GM04504 (cell line): Measurements from ENCODE around the gene LETM1.

Experiments
- DNase-seq: peaks from one replicate; pipeline ENCODE4 v3.0.0-alpha.2; 2012; ENCODE audit warnings: low read depth

LETM1 gene

DNA sequence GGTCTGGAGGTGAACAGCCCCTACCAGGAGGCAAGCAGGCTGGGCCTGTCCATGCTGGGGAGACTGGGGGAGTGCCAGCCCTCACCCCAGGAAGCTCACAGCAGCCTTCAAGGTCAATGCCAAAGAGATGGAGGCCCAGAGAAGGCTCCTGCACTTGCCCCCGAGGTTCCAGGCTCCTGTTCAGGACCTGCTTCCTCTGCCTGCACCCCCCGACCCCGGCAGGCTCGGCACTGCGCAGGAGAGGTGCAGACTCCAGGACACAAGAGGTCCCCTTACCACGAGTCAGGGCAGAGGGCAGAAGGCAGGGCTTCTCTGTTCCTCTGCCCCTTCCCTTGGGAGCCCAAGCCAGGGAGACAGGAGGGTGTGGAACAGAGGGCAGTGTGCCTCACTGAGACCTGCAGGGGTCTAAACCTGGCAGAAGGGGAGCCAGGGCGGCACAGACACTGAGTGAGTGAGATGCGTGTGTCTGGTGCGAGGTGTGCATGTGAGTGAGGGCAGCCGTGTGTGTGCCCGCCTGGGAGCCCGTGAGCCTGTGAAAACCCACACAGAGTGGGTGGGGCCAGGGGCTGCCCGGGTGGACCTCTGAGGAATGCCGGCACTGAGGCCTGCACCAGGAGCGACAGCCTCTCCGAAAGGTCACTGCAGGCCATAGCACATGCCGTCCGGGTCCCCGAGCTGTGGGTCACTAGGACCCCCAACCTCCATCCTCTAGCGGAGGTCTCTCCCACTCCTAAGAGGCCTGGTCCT is 93.5 kb downstream of the LETM1 start:
- no peak for DNase-seq
